OCI-LY7 (cell line): Measurements from ENCODE around the gene PCNX3. TPM values are rescaled to one million over a fixed set of nuclear protein-coding genes. Genes with fewer than 3 reads are reported as not detected.
A peak's percentile ranks its signal among the peaks of the same experiment; 100 is the strongest.

Source experiments
- BruUV-seq: library from RNA; stranded (reverse); fragments of 400-500 nt; replicated peaks from 2 replicates; lab custom pipeline; 2021; lab: Mats Ljungman, UMichigan
- CTCF ChIA-PET: fragments of 300-600 bp; sonication (Branson Sonifier 250); formaldehyde crosslinking; loops from one replicate; lab custom pipeline; 2022; ENCODE audit warnings: antibody characterized with exemption; ENCODE audit not compliant: unreplicated experiment; lab: Charles Lee
- POLR2A ChIA-PET: fragments of 300-600 bp; sonication (Branson Sonifier 250); formaldehyde crosslinking; loops from one replicate; lab custom pipeline; 2022; ENCODE audit warnings: antibody characterized with exemption; lab: Charles Lee
- DNase-seq: peaks from one replicate; pipeline ENCODE4 v3.0.0-alpha.2; 2015; ENCODE audit warnings: low spot score
- H2AFZ ChIP-seq: fragments of 200-600 bp; sonication (generic), shearing (Covaris generic); 2 replicates; pipeline ENCODE4 v1.6.1; 2014; ENCODE audit warnings: mild to moderate bottlenecking, antibody characterized with exemption, low read length, moderate library complexity
- H3K27ac ChIP-seq: fragments of 200-600 bp; sonication (generic); 2 replicates; pipeline ENCODE4 v1.5.1; 2014; ENCODE audit warnings: mixed run types, low read depth, mild to moderate bottlenecking, moderate library complexity, low read length, inconsistent platforms; ENCODE audit not compliant: poor library complexity, severe bottlenecking
- H3K36me3 ChIP-seq: fragments of 200-600 bp; sonication (generic); 2 replicates; pipeline ENCODE4 v1.6.1; 2014; ENCODE audit warnings: mild to moderate bottlenecking, antibody characterized with exemption, low read length, moderate library complexity, mixed read lengths; ENCODE audit not compliant: insufficient read depth
- H3K4me1 ChIP-seq: fragments of 200-600 bp; sonication (generic); 2 replicates; pipeline ENCODE4 v1.5.1; 2014; ENCODE audit warnings: mild to moderate bottlenecking, low read length; ENCODE audit not compliant: insufficient read depth, poor library complexity, severe bottlenecking
- H3K4me2 ChIP-seq: fragments of 200-600 bp; sonication (generic); 2 replicates; pipeline ENCODE4 v1.6.1; 2014; ENCODE audit warnings: mild to moderate bottlenecking, low read length
- H3K4me3 ChIP-seq: fragments of 200-600 bp; sonication (generic); 2 replicates; pipeline ENCODE4 v1.5.1; 2014; ENCODE audit warnings: mild to moderate bottlenecking, low read depth, low read length; ENCODE audit not compliant: poor library complexity, severe bottlenecking
- H3K79me2 ChIP-seq: fragments of 200-600 bp; sonication (generic); 2 replicates; pipeline ENCODE4 v1.6.1; 2016; ENCODE audit warnings: low read depth, mild to moderate bottlenecking, low read length, moderate library complexity, mixed read lengths; ENCODE audit not compliant: insufficient read depth
- H3K9me2 ChIP-seq: fragments of 200-600 bp; sonication (generic); 2 replicates; pipeline ENCODE4 v1.6.1; 2016; ENCODE audit warnings: mild to moderate bottlenecking, low read length, mixed read lengths; ENCODE audit not compliant: insufficient read depth
- H3K9me3 ChIP-seq: fragments of 200-600 bp; sonication (generic); 2 replicates; pipeline ENCODE4 v1.6.1; 2014; ENCODE audit warnings: mild to moderate bottlenecking, mixed run types, low read length, mixed read lengths
- H4K20me1 ChIP-seq: fragments of 200-600 bp; sonication (generic); 2 replicates; pipeline ENCODE4 v1.6.1; 2014; ENCODE audit warnings: mild to moderate bottlenecking, antibody characterized with exemption, low read length, moderate library complexity, mixed read lengths; ENCODE audit not compliant: insufficient read depth
- EZH2phosphoT487 ChIP-seq: fragments of 200-600 bp; sonication (generic); IDR thresholded peaks from 2 replicates; pipeline ENCODE4 v1.6.1; 2018; ENCODE audit warnings: low read depth, borderline replicate concordance, mild to moderate bottlenecking, mixed run types, antibody characterized with exemption, low read length, moderate library complexity, mixed read lengths
- intact Hi-C: fragments of 100-400 bp; cut with micrococcal nuclease; formaldehyde crosslinking; loops from one replicate; pipeline ENCODE4 v1.10.0; 2022; ENCODE audit not compliant: unreplicated experiment
- total RNA-seq, 2 experiments: library from RNA; depleted of rRNA in 1 of 2; stranded (reverse); fragments of >200 nt in 1 of 2; shearing (Covaris generic) in 1 of 2; gene quantifications; 2 replicates each; pipeline ENCODE4 v1.2.3, GENCODE V29; 2014 to 2022
- TF ChIP-seq, protein P1 (sequence below): fragments of 200-600 bp; sonication (generic); conservative IDR thresholded peaks from 2 replicates; pipeline ENCODE4 v1.5.1; 2014; ENCODE audit warnings: mild to moderate bottlenecking, antibody characterized with exemption, low read length, moderate library complexity, mixed read lengths

Gene PCNX3
- total RNA-seq, 2 experiments from 2014 or later: 36.2 to 66.7 TPM

DNA sequence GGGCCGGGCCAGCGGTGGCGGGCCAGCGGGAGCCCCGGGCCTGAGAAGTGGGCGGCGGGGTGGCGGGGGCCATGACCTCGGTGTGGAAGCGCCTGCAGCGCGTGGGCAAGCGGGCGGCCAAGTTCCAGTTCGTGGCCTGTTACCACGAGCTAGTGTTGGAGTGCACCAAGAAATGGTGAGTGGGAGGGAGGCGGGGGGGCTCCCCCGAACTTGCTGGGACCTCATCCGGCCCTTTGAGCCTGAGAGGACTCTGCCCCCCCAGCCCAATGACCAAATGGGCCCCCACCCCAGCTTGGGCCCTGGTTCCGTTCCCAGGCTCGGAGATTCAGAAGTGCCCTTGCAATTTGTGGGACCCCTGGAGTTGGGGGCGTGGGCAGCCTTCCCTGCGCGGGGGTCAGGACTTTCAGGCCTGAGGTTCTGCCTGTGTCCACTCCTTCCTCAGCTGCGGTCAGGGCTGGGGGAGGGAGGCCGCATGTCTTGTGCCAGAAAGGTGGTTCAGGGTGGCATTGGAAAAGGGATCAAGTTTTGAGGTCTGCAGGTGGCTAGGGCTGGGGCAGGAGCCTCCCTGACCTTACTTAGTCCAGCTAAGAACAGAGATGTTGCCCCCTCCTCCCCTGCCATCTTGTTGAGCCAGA lies 39.2 kb upstream of the PCNX3 start:
- Histone ChIP-seq H3K9me2 (no peaks in the 10 kb centered on the region), H3K4me2 (peak overlapping the region; percentile 94), H2AFZ (no peak overlapping the region), H3K36me3 (peaks cover 24% of the 10 kb centered on the region), H3K4me1 (peaks cover 51% of the 10 kb centered on the region), H3K27ac (peak overlapping the region; percentile 54), H3K79me2 (peaks cover 18% of the 10 kb centered on the region; the same call in 1 of the 2 replicates), H4K20me1 (peaks cover 2% of the 10 kb centered on the region; the same call in 1 of the 2 replicates), H3K4me3 (peak overlapping the region; percentile 94), H3K9me3 (no peaks in the 10 kb centered on the region)
- intact Hi-C loops: loop anchor here (10.0 kb wide), 1 partner anchor 722 kb away; no protein-coding TSS in a partner anchor
- CTCF ChIA-PET: interaction anchor here (0.6 to 2.1 kb wide), 4 partner anchors 11 to 263 kb away, joined by 3 to 11 read pairs (median 3); no protein-coding TSS in a partner anchor
- no peak for TF ChIP-seq EZH2phosphoT487
- TF ChIP-seq, protein P1, sequence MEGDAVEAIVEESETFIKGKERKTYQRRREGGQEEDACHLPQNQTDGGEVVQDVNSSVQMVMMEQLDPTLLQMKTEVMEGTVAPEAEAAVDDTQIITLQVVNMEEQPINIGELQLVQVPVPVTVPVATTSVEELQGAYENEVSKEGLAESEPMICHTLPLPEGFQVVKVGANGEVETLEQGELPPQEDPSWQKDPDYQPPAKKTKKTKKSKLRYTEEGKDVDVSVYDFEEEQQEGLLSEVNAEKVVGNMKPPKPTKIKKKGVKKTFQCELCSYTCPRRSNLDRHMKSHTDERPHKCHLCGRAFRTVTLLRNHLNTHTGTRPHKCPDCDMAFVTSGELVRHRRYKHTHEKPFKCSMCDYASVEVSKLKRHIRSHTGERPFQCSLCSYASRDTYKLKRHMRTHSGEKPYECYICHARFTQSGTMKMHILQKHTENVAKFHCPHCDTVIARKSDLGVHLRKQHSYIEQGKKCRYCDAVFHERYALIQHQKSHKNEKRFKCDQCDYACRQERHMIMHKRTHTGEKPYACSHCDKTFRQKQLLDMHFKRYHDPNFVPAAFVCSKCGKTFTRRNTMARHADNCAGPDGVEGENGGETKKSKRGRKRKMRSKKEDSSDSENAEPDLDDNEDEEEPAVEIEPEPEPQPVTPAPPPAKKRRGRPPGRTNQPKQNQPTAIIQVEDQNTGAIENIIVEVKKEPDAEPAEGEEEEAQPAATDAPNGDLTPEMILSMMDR: no peak
- POLR2A ChIA-PET: interaction anchor here (0.7 to 2.7 kb wide), 3 partner anchors 11 to 39 kb away, joined by 3 to 17 read pairs (median 4); partner anchors contain the start of gene PCNX3
- no TSS peak for BruUV-seq
- no peak for DNase-seq

DNA sequence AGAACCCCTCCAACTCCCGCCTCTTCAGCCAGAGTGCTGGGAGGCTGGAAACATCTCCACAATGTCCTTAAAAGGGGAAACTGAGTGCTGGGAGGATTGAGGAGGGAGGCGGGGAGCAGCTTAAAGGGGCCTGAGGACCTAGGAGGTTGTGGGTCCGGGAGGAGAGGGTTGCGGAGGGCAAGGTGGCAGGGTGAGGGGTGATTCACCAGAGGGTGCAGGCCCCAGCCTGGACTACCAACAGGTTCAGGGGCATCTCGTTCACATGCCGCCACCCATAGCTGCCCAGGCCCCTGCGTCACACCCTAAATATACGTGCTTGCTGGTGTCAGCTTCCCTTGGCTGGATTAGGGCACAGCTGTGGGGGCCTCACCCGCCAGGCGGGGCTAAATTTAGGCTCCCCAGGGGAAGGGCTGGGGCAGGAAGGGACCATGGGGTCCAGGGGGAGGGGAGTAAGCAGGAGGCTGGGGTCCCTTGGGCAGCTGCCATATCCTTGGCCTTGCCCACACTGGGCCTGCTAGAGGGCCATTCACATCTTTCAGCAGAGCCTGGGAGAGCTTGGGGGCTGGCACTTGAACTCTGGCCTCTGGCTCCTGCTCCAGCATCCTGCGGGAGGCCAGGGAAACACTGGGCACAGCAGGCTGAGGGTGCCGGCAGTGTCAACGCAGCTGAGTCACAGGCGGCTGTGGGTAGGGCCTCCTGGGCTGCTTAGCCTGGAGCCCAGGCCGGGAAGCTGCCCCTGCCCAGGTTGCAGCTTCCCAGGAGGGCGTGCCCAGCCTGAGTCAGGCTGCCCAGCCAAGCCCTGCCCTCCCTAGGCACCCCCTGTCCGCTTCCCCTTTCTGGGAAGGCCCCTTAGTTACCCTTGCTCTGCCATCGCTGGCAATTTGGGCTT lies 38.5 kb upstream of the PCNX3 start:
- Histone ChIP-seq H3K4me1 (peaks cover 44% of the 10 kb centered on the region), H3K9me2 (no peaks in the 10 kb centered on the region), H3K27ac (peak overlapping the region; percentile 54), H2AFZ (no peak overlapping the region), H3K79me2 (peaks cover 11% of the 10 kb centered on the region; the same call in 1 of the 2 replicates), H3K4me3 (peak overlapping the region; percentile 94), H3K9me3 (no peaks in the 10 kb centered on the region), H4K20me1 (no peaks in the 10 kb centered on the region), H3K36me3 (peaks cover 29% of the 10 kb centered on the region), H3K4me2 (peak overlapping the region; percentile 94)
- intact Hi-C loops: loop anchor here (10.0 kb wide), 1 partner anchor 722 kb away; no protein-coding TSS in a partner anchor
- no peak for TF ChIP-seq EZH2phosphoT487
- TF ChIP-seq, protein P1: no peak
- ChIA-PET CTCF (interaction anchor here (0.6 to 2.1 kb wide), 4 partner anchors 11 to 264 kb away, joined by 3 to 11 read pairs (median 4); no protein-coding TSS in a partner anchor), POLR2A (interaction anchor here (0.7 to 2.7 kb wide), 5 partner anchors 11 to 244 kb away, joined by 3 to 17 read pairs (median 4); partner anchors contain the start of genes DPF2 and PCNX3)
- no TSS peak for BruUV-seq
- DNase-seq: peak; percentile 64
